ENCODE results near the gene HECTD4. TPM values are rescaled to one million over a fixed set of nuclear protein-coding genes. Genes with fewer than 3 reads are reported as not detected.
"Not testable (repeated sequence)": the region's sequence is repeated elsewhere in the genome, so short reads cannot be mapped to it uniquely, and the experiment has no call there.

Gene HECTD4
- total and polyA plus RNA-seq, 2 of the 4 experiments (the other 2 are of a cell fraction): 12.9 to 13.0 TPM

DNA sequence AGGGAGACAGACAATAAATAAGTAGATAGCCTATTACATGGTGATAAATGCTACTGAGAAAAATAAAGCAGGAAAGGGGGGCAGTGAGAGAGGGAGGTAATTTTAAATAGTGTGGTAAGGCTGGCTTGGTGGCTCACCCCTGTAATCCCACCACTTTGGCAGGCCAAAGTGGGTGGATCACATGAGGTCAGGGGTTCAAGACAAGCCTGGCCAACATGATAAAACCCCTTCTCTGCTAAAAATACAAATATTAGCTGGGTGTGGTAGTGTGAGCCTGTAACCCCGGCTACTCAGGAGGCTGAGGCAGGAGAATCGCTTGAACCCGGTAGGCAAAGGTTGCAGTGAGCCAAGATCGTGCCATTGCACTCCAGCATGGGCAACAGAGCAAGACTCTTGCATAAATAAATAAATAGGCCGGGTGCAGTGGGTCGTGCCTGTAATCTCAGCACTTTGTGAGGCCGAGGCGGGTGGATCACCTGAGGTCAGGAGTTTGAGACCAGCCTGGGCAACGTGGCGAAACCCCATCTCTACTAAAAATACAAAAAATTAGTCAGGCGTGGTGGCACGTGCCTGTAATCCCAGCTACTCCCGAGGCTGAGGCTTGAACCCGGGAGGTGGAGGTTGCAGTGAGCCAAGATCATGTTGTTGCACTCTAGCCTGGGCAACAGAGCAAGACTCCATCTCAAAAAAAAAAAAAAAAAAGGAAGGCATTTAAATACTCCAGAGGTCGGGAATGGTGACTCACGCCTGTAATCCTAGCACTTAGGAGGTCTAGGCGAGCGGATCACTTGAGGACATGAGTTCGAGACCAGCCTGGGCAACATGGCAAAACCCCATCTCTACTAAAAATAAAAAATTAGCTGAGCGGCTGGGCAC lies 271.2 kb downstream of the HECTD4 start:
- ATAC-seq (ENCODE audit: low read depth); intact Hi-C loops (cut with micrococcal nuclease); BruUV-seq (replicated peaks); H3K36me3 ChIP-seq (ENCODE audit: control insufficient read depth, insufficient read depth, low read length); H4K91ac ChIP-seq (ENCODE audit: insufficient read depth, low read depth, low read length); H3K4ac ChIP-seq (ENCODE audit: low read depth, low read length); in situ Hi-C loops (cut with MboI; ENCODE audit: low sequenced_read_pairs); H3K4me2 ChIP-seq (ENCODE audit: low read depth, low read length); H2BK120ac ChIP-seq (ENCODE audit: low read depth, low read length); H2BK5ac ChIP-seq (ENCODE audit: low read depth, low read length, poor library complexity, severe bottlenecking); H3K4me3 ChIP-seq (ENCODE audit: insufficient read depth, low read depth, low read length); H3K23ac ChIP-seq (ENCODE audit: low read depth, low read length); dilution Hi-C loops (cut with HindIII; ENCODE audit: low sequenced_read_pairs, unreplicated experiment); H2AK5ac ChIP-seq (ENCODE audit: low read depth, low read length); H4K5ac ChIP-seq (ENCODE audit: low read depth, low read length); H3K56ac ChIP-seq (ENCODE audit: extremely low read depth, insufficient read depth, low read length); H2AK9ac ChIP-seq (replicated peaks; ENCODE audit: low read depth, low read length, poor library complexity); DNase-seq; H2BK20ac ChIP-seq (ENCODE audit: low read depth, low read length); H2AFZ ChIP-seq (replicated peaks; ENCODE audit: low read length, poor library complexity); H3K14ac ChIP-seq (replicated peaks; ENCODE audit: low read depth, low read length); H3K18ac ChIP-seq (ENCODE audit: low read depth, low read length); H2BK15ac ChIP-seq (ENCODE audit: low read depth, low read length); H4K8ac ChIP-seq (ENCODE audit: low read depth in 2 of 2, low read length in 2 of 2); H3K9ac ChIP-seq (ENCODE audit: low read depth, low read length); H3K27me3 ChIP-seq (ENCODE audit: control insufficient read depth, insufficient read depth, low read length); H3K9me3 ChIP-seq (ENCODE audit: control insufficient read depth, insufficient read depth, low read length); H3K27ac ChIP-seq (ENCODE audit: insufficient read depth, low read length): not testable (repeated sequence)
- CTCF ChIA-PET: interaction anchor here (0.6 kb wide), 1 partner anchor 137 kb away, joined by 5 read pairs; no protein-coding TSS in a partner anchor
- Histone ChIP-seq H3K79me1 (ENCODE audit: low read depth in 1 of 2, low read length in 2 of 2) (peaks cover 0 to 13% of the 10 kb centered on the region in 2 experiments; a peak in 2 of 4 replicates), H4K20me1 (ENCODE audit: insufficient read depth, low read length) (peaks cover 12% of the 10 kb centered on the region; the same call in 1 of the 2 replicates), H3K4me1 (ENCODE audit: control insufficient read depth, insufficient read depth, low read length) (peaks cover 14% of the 10 kb centered on the region), H3K9me1 (ENCODE audit: insufficient read depth, low read length) (peaks cover 13% of the 10 kb centered on the region)
- POLR2A ChIA-PET (ENCODE audit: unreplicated experiment): interaction anchor here (0.6 kb wide), 1 partner anchor 22 kb away, joined by 4 read pairs; no protein-coding TSS in a partner anchor
- 90% methylated on average over 4 of the region's 20 CpGs; no CpG with 5 or more reads in 1 of the 2 experiments for WGBS, 2 experiments (ENCODE audit: extremely low coverage in 2 of 2, insufficient read length in 1 of 2)

Small RNA genes lying within 50 kb of the gene (microRNA-seq; reads per million reads assigned to microRNA genes)
- gene MIR6861 (ENCODE audit: unreplicated experiment) (not detected), gene RF00019 (ENCODE audit: insufficient read depth, insufficient read length) (not detected)

Small RNA genes lying within 50 kb of the gene (small RNA-seq; reads per million reads assigned to genes)
- gene RF00019: 0 reads per million in 5 experiments

Other genes starting within 250 kb of the HECTD4 start
- 1,317 and 1,900 TPM in 2 replicates for gene RPL6, start 27.2 kb upstream of the HECTD4 start, total RNA-seq (2012; rRNA removed)
- 1,561 and 1,694 TPM in 2 replicates for gene RPL6, start 27.2 kb upstream of the HECTD4 start, polyA plus RNA-seq (2012; rRNA removed)
- 135 and 199 TPM in 2 replicates for gene PTPN11, start 36.5 kb upstream of the HECTD4 start, total RNA-seq (2012; rRNA removed)
- gene PTPN11, start 36.5 kb upstream of the HECTD4 start, polyA plus RNA-seq (2012; rRNA removed): 48.4 and 52.9 TPM in 2 replicates

All from IMR-90 (cell line).